ENCODE data around the gene NKX2-8. TPM values are rescaled to one million over a fixed set of nuclear protein-coding genes. Genes with fewer than 3 reads are reported as not detected.
A peak's percentile ranks its signal among the peaks of the same experiment; 100 is the strongest.

NKX2-8 gene
- total RNA-seq, 1 experiment from 2014 or later, result not detected

DNA sequence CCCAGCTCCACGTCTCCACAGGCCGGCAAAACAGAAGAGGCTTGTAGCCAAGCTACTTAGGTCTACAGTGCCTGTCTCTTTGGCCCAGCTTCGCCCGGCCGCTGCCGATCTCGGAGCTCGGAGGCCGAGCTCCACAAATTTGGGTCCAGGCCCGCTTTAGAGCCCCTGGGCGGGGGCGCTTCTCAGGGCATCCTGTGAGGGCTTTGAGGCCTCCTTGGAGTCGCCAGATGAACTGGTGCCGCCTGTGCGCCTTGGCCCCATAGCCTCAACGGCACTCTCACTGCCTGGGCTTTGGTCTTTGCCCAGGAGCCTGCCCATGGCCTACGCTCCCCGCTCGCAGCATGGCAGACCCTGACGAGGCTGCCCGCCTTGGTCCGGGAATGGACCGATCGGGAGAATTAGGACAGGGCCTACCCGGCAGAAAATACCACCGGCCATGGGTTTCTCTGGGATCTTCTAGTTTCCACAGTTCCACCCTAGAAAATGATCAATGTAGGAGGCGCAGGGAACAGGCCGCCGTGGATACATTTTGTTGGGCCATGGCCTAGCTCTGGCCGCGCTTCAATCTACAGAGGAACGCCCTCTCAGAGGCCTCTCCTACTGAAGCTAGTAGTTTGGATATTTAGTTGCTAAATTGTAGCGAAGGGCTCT is 953 bp upstream of the NKX2-8 start:
- H3K9me3 Mint-ChIP-seq, result no peaks in the 10 kb centered on the region
- CTCF ChIA-PET, result interaction anchor here (1.1 to 8.2 kb wide), 10 partner anchors 22 to 513 kb away, joined by 4 to 145 read pairs (median 6); partner anchors contain the start of gene NKX2-1
- no peak for ATAC-seq
- no peaks in the 10 kb centered on the region for H3K36me3 Mint-ChIP-seq
- H3K4me1 Mint-ChIP-seq, result peaks cover 29% of the 10 kb centered on the region
- DNase-seq (ENCODE audit: low spot score), result no peak
- no peak overlapping the region for H3K27ac Mint-ChIP-seq
- H3K27me3 Mint-ChIP-seq (ENCODE audit: low read depth), result no peaks in the 10 kb centered on the region; the same call in 1 of the 2 replicates
- TF ChIP-seq GRHL2 (CRISPR knock-in tag; IDR thresholded peaks at IDR 0.05; ENCODE audit: insufficient replicate concordance, severe bottlenecking) (no peak), ZNF671 (CRISPR knock-in tag; IDR thresholded peaks at IDR 0.05) (no peak), JAZF1 (CRISPR knock-in tag; IDR thresholded peaks at IDR 0.05) (no peak)
- H3K4me3 Mint-ChIP-seq, result peak overlapping the region; percentile 54
- POLR2A ChIA-PET, result interaction anchor here (0.9 to 1.4 kb wide), 4 partner anchors 61 to 74 kb away, joined by 3 to 4 read pairs (median 3); no protein-coding TSS in a partner anchor

DNA sequence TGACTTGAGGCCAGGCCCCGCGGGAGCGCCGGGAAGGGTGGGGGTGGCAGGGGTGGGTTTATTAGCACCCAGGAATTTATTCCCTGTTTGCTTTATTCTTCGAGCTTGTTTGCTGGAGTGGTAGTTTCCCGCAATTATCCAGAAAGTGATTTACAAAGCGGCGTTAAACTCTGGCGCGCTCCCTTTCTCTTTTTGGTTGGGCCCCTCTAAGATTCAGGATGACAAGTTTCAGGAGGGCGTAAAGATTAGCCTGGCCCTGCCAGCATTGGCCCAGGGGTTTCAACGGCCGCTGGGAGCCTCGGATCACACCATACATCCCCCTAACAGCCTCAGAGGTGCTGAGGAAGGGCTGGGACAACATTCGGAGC is 444 bp upstream of the NKX2-8 start:
- POLR2A ChIA-PET, result interaction anchor here (1.1 kb wide), 1 partner anchor 73 kb away, joined by 3 read pairs; no protein-coding TSS in a partner anchor
- peak overlapping the region; percentile 54 for H3K4me3 Mint-ChIP-seq
- H3K27ac Mint-ChIP-seq, result no peak overlapping the region
- peaks cover 29% of the 10 kb centered on the region for H3K4me1 Mint-ChIP-seq
- TF ChIP-seq TEAD4 (CRISPR knock-in tag; IDR thresholded peaks at IDR 0.05) (no peak), NFYB (CRISPR knock-in tag; conservative IDR thresholded peaks at IDR 0.05; ENCODE audit: low read depth) (no peak), ZNF512 (CRISPR knock-in tag; IDR thresholded peaks at IDR 0.05; ENCODE audit: borderline replicate concordance) (no peak), NR2C2 (CRISPR knock-in tag; IDR thresholded peaks at IDR 0.05) (no peak), OVOL2 (CRISPR knock-in tag; IDR thresholded peaks at IDR 0.05; ENCODE audit: borderline replicate concordance) (no peak), CREB1 (CRISPR knock-in tag; IDR thresholded peaks at IDR 0.05) (no peak), GABPB1 (CRISPR knock-in tag; IDR thresholded peaks at IDR 0.05) (no peak), SP1 (CRISPR knock-in tag; conservative IDR thresholded peaks at IDR 0.05) (no peak), ERG (CRISPR knock-in tag; IDR thresholded peaks at IDR 0.05) (no peak), NR1H2 (CRISPR knock-in tag; IDR thresholded peaks at IDR 0.05) (no peak)
- TF ChIP-seq, protein P1, sequence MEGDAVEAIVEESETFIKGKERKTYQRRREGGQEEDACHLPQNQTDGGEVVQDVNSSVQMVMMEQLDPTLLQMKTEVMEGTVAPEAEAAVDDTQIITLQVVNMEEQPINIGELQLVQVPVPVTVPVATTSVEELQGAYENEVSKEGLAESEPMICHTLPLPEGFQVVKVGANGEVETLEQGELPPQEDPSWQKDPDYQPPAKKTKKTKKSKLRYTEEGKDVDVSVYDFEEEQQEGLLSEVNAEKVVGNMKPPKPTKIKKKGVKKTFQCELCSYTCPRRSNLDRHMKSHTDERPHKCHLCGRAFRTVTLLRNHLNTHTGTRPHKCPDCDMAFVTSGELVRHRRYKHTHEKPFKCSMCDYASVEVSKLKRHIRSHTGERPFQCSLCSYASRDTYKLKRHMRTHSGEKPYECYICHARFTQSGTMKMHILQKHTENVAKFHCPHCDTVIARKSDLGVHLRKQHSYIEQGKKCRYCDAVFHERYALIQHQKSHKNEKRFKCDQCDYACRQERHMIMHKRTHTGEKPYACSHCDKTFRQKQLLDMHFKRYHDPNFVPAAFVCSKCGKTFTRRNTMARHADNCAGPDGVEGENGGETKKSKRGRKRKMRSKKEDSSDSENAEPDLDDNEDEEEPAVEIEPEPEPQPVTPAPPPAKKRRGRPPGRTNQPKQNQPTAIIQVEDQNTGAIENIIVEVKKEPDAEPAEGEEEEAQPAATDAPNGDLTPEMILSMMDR (IDR thresholded peaks at IDR 0.05), result no peak
- TF ChIP-seq, protein P2, sequence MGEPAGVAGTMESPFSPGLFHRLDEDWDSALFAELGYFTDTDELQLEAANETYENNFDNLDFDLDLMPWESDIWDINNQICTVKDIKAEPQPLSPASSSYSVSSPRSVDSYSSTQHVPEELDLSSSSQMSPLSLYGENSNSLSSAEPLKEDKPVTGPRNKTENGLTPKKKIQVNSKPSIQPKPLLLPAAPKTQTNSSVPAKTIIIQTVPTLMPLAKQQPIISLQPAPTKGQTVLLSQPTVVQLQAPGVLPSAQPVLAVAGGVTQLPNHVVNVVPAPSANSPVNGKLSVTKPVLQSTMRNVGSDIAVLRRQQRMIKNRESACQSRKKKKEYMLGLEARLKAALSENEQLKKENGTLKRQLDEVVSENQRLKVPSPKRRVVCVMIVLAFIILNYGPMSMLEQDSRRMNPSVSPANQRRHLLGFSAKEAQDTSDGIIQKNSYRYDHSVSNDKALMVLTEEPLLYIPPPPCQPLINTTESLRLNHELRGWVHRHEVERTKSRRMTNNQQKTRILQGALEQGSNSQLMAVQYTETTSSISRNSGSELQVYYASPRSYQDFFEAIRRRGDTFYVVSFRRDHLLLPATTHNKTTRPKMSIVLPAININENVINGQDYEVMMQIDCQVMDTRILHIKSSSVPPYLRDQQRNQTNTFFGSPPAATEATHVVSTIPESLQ (CRISPR knock-in tag; IDR thresholded peaks at IDR 0.05), result no peak
- TF ChIP-seq, protein P3, sequence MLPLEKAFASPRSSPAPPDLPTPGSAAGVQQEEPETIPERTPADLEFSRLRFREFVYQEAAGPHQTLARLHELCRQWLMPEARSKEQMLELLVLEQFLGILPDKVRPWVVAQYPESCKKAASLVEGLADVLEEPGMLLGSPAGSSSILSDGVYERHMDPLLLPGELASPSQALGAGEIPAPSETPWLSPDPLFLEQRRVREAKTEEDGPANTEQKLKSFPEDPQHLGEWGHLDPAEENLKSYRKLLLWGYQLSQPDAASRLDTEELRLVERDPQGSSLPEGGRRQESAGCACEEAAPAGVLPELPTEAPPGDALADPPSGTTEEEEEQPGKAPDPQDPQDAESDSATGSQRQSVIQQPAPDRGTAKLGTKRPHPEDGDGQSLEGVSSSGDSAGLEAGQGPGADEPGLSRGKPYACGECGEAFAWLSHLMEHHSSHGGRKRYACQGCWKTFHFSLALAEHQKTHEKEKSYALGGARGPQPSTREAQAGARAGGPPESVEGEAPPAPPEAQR (CRISPR knock-in tag; IDR thresholded peaks at IDR 0.05), result no peak
- no peaks in the 10 kb centered on the region for H3K9me3 Mint-ChIP-seq
- ATAC-seq, result no peak
- DNase-seq (ENCODE audit: low spot score), result no peak
- CTCF ChIA-PET, result interaction anchor here (0.6 to 8.2 kb wide), 13 partner anchors 22 to 1222 kb away, joined by 3 to 145 read pairs (median 5); partner anchors contain the start of gene NKX2-1
- H3K36me3 Mint-ChIP-seq, result no peaks in the 10 kb centered on the region
- H3K27me3 Mint-ChIP-seq (ENCODE audit: low read depth), result no peaks in the 10 kb centered on the region; the same call in 1 of the 2 replicates

Data from WTC11 (cell line).